ENCODE data around the gene SIL1.

Gene SIL1

GRCh38 chr5:139164020-139164419, 34.1 kb downstream of the SIL1 start:
- FAIRE-seq (no peak), DNase-seq (ENCODE audit: insufficient read length) (no peak)
- TF ChIP-seq POLR2A (IDR thresholded peaks at IDR 0.05; ENCODE audit: low read depth, low read length) (no peak), TAF1 (IDR thresholded peaks at IDR 0.05; ENCODE audit: borderline replicate concordance, low read depth, low read length) (no peak), POLR2AphosphoS5 (IDR thresholded peaks at IDR 0.05; ENCODE audit: low read depth, low read length) (no peak)

- TF ChIP-seq POLR2AphosphoS5 (IDR thresholded peaks at IDR 0.05; ENCODE audit: low read depth, low read length) (no peak), POLR2A (IDR thresholded peaks at IDR 0.05; ENCODE audit: low read depth, low read length) (no peak), TAF1 (IDR thresholded peaks at IDR 0.05; ENCODE audit: borderline replicate concordance, low read depth, low read length) (no peak)
- DNase-seq (ENCODE audit: insufficient read length) = no peak
- no peak for FAIRE-seq
These were observed 35.7 kb downstream of the SIL1 start for GRCh38 chr5:139162448-139162847.

DNA sequence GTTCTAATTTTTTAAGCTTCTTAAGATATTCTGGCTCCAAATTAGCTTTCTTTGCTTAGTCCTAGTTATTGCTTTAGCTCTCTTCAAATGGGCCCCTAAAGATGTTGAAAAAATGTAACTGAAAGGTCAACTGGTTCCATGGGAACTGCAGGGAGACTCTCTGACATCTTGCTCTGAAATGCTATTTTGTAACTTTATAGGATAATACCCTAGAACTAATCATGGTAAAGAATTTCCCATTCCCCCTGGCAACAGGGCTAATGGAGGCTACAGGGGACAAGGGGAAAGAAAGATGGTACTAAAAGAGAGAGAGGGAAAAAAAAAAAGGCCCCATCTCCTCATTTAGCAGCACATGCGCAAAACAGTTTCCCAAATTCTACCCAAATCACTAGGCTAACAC, 39.4 kb downstream of the SIL1 start:
- DNase-seq (ENCODE audit: insufficient read length) = no peak
- no peak for FAIRE-seq
- TF ChIP-seq POLR2A (IDR thresholded peaks at IDR 0.05; ENCODE audit: low read depth, low read length) (no peak), POLR2AphosphoS5 (IDR thresholded peaks at IDR 0.05; ENCODE audit: low read depth, low read length) (no peak), TAF1 (IDR thresholded peaks at IDR 0.05; ENCODE audit: borderline replicate concordance, low read depth, low read length) (no peak)

DNA sequence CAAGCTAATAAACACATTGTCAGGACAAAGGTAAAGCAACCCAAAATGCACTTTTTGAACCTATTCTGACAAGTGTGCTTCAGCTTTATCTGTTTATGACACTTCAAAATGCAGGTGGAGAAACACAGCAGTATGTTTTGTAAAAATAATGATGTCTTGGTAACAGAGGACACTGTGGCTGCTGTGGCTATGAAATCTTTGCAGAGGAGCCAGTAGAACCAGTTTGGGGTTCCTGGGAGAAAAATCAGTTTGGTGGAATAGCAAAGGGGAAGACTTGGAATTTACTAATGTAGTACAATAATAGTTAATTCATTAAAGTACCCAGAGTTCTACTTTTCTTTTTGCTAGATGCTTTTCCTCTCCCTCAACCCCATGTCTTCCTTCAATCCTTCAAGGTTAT, 40.6 kb downstream of the SIL1 start:
- DNase-seq (ENCODE audit: insufficient read length) = no peak
- FAIRE-seq = no peak
- TF ChIP-seq POLR2AphosphoS5 (IDR thresholded peaks at IDR 0.05; ENCODE audit: low read depth, low read length) = no peak
- no peak for TF ChIP-seq TAF1 (IDR thresholded peaks at IDR 0.05; ENCODE audit: borderline replicate concordance, low read depth, low read length)
- TF ChIP-seq POLR2A (IDR thresholded peaks at IDR 0.05; ENCODE audit: low read depth, low read length) = no peak

DNA sequence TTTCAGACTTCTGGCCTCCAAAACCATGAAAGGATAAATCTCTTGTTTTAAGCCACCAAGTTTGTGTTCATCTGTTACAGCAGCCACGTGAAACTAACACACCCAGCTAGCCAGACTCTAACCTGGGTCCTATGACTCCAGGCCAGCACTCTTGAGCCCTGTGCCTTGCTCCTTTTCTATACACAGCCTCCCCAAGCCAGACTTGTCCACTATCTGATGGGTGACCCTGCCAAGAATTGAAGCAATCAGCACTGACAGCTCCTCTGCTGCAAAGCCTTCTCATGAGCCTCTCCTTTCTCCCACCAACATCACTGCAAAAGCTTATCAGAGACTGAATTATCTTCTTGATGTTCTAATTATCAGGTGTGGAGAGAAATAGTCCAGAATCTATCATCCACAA, 41.4 kb downstream of the SIL1 start:
- DNase-seq (ENCODE audit: insufficient read length) = no peak
- TF ChIP-seq POLR2AphosphoS5 (IDR thresholded peaks at IDR 0.05; ENCODE audit: low read depth, low read length) = no peak
- no peak for TF ChIP-seq POLR2A (IDR thresholded peaks at IDR 0.05; ENCODE audit: low read depth, low read length)
- no peak for FAIRE-seq

DNA sequence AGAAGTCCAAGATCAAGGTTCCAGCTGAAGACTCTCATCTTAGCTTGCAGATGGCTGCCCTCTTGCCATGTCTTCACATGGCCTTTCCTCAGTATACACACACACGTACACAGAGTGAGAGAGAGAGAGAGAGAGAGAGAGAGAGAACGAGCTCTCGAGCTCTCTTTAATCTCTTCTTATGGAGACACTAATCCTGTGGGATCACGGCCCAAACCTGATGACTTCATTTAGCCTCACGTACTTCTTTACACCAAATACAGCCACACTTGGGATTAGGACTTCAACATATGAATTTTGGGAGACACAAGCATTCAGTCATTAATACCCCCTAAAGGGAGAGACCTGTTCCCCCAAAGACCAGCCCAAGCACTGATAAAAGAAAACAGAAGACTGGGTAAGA, 42.8 kb downstream of the SIL1 start:
- TF ChIP-seq POLR2A (IDR thresholded peaks at IDR 0.05; ENCODE audit: low read depth, low read length) = no peak
- TF ChIP-seq POLR2AphosphoS5 (IDR thresholded peaks at IDR 0.05; ENCODE audit: low read depth, low read length) = no peak
- no peak for TF ChIP-seq TAF1 (IDR thresholded peaks at IDR 0.05; ENCODE audit: borderline replicate concordance, low read depth, low read length)
- DNase-seq (ENCODE audit: insufficient read length) = no peak
- no peak for FAIRE-seq

- no peak for FAIRE-seq
- no peak for TF ChIP-seq POLR2A (IDR thresholded peaks at IDR 0.05; ENCODE audit: low read depth, low read length)
- no peak for TF ChIP-seq POLR2AphosphoS5 (IDR thresholded peaks at IDR 0.05; ENCODE audit: low read depth, low read length)
- no peak for TF ChIP-seq TAF1 (IDR thresholded peaks at IDR 0.05; ENCODE audit: borderline replicate concordance, low read depth, low read length)
- DNase-seq (ENCODE audit: insufficient read length) = no peak
These were observed 46.3 kb downstream of the SIL1 start for GRCh38 chr5:139151902-139152301.

DNA sequence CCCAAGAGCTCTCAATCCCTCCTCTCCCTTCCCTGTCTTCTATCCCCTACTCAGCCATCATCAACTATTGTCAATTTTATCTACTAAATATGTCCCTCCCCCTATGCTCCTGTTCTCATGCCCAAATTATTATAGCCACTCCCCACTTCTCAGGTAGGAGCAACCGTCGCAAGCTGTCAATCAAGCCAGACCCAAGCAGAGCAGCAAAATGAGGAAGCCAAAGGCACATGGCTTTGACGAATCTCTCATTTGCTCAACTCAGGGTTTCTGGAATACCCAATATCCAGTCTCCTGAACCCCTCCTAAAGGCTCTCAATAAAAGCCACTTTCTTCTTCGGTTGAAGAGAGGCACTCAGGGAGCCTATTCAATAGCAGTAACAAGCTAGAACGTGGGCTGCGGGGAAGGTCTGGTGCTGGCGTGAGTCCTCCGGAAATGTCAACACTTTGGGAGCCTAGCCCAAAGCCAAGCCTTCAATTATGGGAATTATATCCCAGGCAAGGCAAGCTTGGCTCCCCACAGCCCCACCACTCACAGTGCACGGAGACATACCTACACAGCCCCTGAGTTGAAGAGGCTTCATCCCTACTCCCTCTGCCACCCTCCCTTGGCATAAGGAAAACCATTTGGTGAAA, 47.7 kb downstream of the SIL1 start:
- DNase-seq (ENCODE audit: insufficient read length) = no peak
- no peak for FAIRE-seq
- TF ChIP-seq TAF1 (IDR thresholded peaks at IDR 0.05; ENCODE audit: borderline replicate concordance, low read depth, low read length) = no peak
- no peak for TF ChIP-seq POLR2A (IDR thresholded peaks at IDR 0.05; ENCODE audit: low read depth, low read length)
- TF ChIP-seq POLR2AphosphoS5 (IDR thresholded peaks at IDR 0.05; ENCODE audit: low read depth, low read length) = no peak

GRCh38 chr5:139149477-139150199, 48.5 kb downstream of the SIL1 start:
- no peak for TF ChIP-seq POLR2AphosphoS5 (IDR thresholded peaks at IDR 0.05; ENCODE audit: low read depth, low read length)
- TF ChIP-seq TAF1 (IDR thresholded peaks at IDR 0.05; ENCODE audit: borderline replicate concordance, low read depth, low read length) = no peak
- TF ChIP-seq POLR2A (IDR thresholded peaks at IDR 0.05; ENCODE audit: low read depth, low read length) = no peak
- no peak for DNase-seq (ENCODE audit: insufficient read length)
- no peak for FAIRE-seq

GRCh38 chr5:139148986-139149385, 49.2 kb downstream of the SIL1 start:
- DNase-seq (ENCODE audit: insufficient read length) = no peak
- TF ChIP-seq POLR2AphosphoS5 (IDR thresholded peaks at IDR 0.05; ENCODE audit: low read depth, low read length) (no peak), POLR2A (IDR thresholded peaks at IDR 0.05; ENCODE audit: low read depth, low read length) (no peak), TAF1 (IDR thresholded peaks at IDR 0.05; ENCODE audit: borderline replicate concordance, low read depth, low read length) (no peak)
- FAIRE-seq = no peak

- FAIRE-seq = no peak
- no peak for TF ChIP-seq POLR2AphosphoS5 (IDR thresholded peaks at IDR 0.05; ENCODE audit: low read depth, low read length)
These were observed 49.9 kb downstream of the SIL1 start for GRCh38 chr5:139148306-139148705.

GRCh38 chr5:139147483-139148087, 50.6 kb downstream of the SIL1 start:
- FAIRE-seq = no peak

More at GRCh38 chr5:139148306-139148705, 49.9 kb downstream of the SIL1 start:
- DNase-seq (ENCODE audit: insufficient read length) = no peak

More at GRCh38 chr5:139147483-139148087, 50.6 kb downstream of the SIL1 start:
- no peak for DNase-seq (ENCODE audit: insufficient read length)
- no peak for TF ChIP-seq POLR2A (IDR thresholded peaks at IDR 0.05; ENCODE audit: low read depth, low read length)
- no peak for TF ChIP-seq POLR2AphosphoS5 (IDR thresholded peaks at IDR 0.05; ENCODE audit: low read depth, low read length)
- no peak for TF ChIP-seq TAF1 (IDR thresholded peaks at IDR 0.05; ENCODE audit: borderline replicate concordance, low read depth, low read length)
